HCT116 (cell line): ENCODE data around the gene BRD4. TPM values are rescaled to one million over a fixed set of nuclear protein-coding genes. Genes with fewer than 3 reads are reported as not detected.

ENCODE experiments used
- ATAC-seq: fragments of 200-7000 bp; cut with Tn5 transposase; 2 replicates; pipeline ENCODE4 v1.9.1; 2020; ENCODE audit warnings: mild to moderate bottlenecking, moderate library complexity
- BruUV-seq: library from RNA; stranded (reverse); fragments of 400-500 nt; replicated peaks from 2 replicates; lab custom pipeline; 2021; lab: Mats Ljungman, UMichigan
- CTCF ChIA-PET: fragments of 300-600 bp; sonication (Branson Sonifier 250); formaldehyde crosslinking; loops from one replicate; lab custom pipeline; 2021; ENCODE audit warnings: antibody characterized with exemption; lab: Charles Lee
- POLR2A ChIA-PET: fragments of 300-600, 350-600 bp; sonication (Branson Sonifier 250); formaldehyde crosslinking; loops from one replicate; lab custom pipeline; 2021; ENCODE audit warnings: antibody characterized with exemption; lab: Charles Lee
- RAD21 ChIA-PET, 2 experiments: fragments of 300-600 bp; sonication (Branson Sonifier 250); formaldehyde crosslinking; loops; one replicate each; lab custom pipeline; 2023; ENCODE audit warnings: low total read pairs in 2 of 2; ENCODE audit not compliant: uncharacterized antibody in 2 of 2, unreplicated experiment in 2 of 2, low non-redundant PET in 1 of 2; lab: Charles Lee
- DNase-seq: peaks from one replicate; pipeline ENCODE4 v3.0.0-alpha.2; 2010; ENCODE audit warnings: low read depth, low spot score
- H2AFZ ChIP-seq: fragments of 200-600 bp; shearing (Covaris generic), sonication (generic); 2 replicates; pipeline ENCODE4 v1.6.1; 2017; ENCODE audit warnings: low read depth, mixed run types, mixed read lengths, antibody characterized with exemption, low read length; ENCODE audit not compliant: poor library complexity, severe bottlenecking
- H3K27ac ChIP-seq: 2 replicates; pipeline ENCODE4 v1.5.1; 2012; ENCODE audit warnings: low read depth, low read length
- H3K27me3 ChIP-seq: fragments of 200-600 bp; sonication (generic); 2 replicates; pipeline ENCODE4 v1.6.1; 2016; ENCODE audit warnings: mixed run types, low read length, mixed read lengths; ENCODE audit not compliant: insufficient read depth
- H3K36me3 ChIP-seq, 2 experiments: fragments of 200-500 bp in 1 of 2; fragments of 200-600 bp in 1 of 2; sonication (Bioruptor generic) in 1 of 2; sonication (generic) in 1 of 2; 2 replicates each; pipeline versions ENCODE4 v1.5.1 to v1.6.1; 2014 to 2016; ENCODE audit warnings: low read length in 2 of 2, inconsistent platforms in 1 of 2, mixed read lengths in 1 of 2, mixed run types in 1 of 2; ENCODE audit not compliant: insufficient read depth in 2 of 2, control insufficient read depth in 1 of 2
- H3K4me1 ChIP-seq, 2 experiments: fragments of 200-600 bp in 1 of 2; sonication (generic) in 1 of 2; 2 replicates each; pipeline versions ENCODE4 v1.5.1 to v1.6.1; 2012 to 2017; ENCODE audit warnings: low read length in 2 of 2, inconsistent platforms in 1 of 2, mild to moderate bottlenecking in 1 of 2, mixed read lengths in 1 of 2, mixed run types in 1 of 2, moderate library complexity in 1 of 2; ENCODE audit not compliant: insufficient read depth in 2 of 2, control insufficient read depth in 1 of 2
- H3K4me2 ChIP-seq: fragments of 200-600 bp; sonication (generic); 2 replicates; pipeline ENCODE4 v1.6.1; 2017; ENCODE audit warnings: mixed run types, low read length, mixed read lengths
- H3K4me3 ChIP-seq, 2 experiments: fragments of 200-600 bp in 1 of 2; sonication (generic) in 1 of 2; replicated peaks in 1 of 2; 2 replicates each; pipeline ENCODE4 v1.5.1; 2011 to 2016; ENCODE audit warnings: low read length in 2 of 2, control low read depth in 1 of 2, low read depth in 1 of 2, mild to moderate bottlenecking in 1 of 2, mixed read lengths in 1 of 2, mixed run types in 1 of 2
- H3K79me2 ChIP-seq: fragments of 200-600 bp; sonication (generic); 2 replicates; pipeline ENCODE4 v1.6.1; 2017; ENCODE audit warnings: mild to moderate bottlenecking, mixed run types, low read length, moderate library complexity, mixed read lengths; ENCODE audit not compliant: insufficient read depth
- H3K9ac ChIP-seq: fragments of 200-600 bp; sonication (generic); 2 replicates; pipeline ENCODE4 v1.6.1; 2016; ENCODE audit warnings: low read length, mixed read lengths
- H3K9me2 ChIP-seq: fragments of 200-600 bp; sonication (generic), shearing (Covaris generic); 2 replicates; pipeline ENCODE4 v1.6.1; 2017; ENCODE audit warnings: mixed run types, mild to moderate bottlenecking, moderate library complexity; ENCODE audit not compliant: insufficient read depth
- H3K9me3 ChIP-seq, 2 experiments: fragments of 200-500 bp in 1 of 2; fragments of 200-600 bp in 1 of 2; sonication (Bioruptor generic) in 1 of 2; sonication (generic) in 1 of 2; 2 replicates each; pipeline ENCODE4 v1.6.1; 2014 to 2017; ENCODE audit warnings: low read length in 2 of 2, mixed read lengths in 2 of 2, inconsistent platforms in 1 of 2, low read depth in 1 of 2, mild to moderate bottlenecking in 1 of 2, mixed run types in 1 of 2, moderate library complexity in 1 of 2; ENCODE audit not compliant: control insufficient read depth in 1 of 2, insufficient read depth in 1 of 2
- H4K20me1 ChIP-seq: fragments of 200-600 bp; sonication (generic), shearing (Covaris generic); 2 replicates; pipeline ENCODE4 v1.6.1; 2017; ENCODE audit warnings: mixed run types, mild to moderate bottlenecking, moderate library complexity; ENCODE audit not compliant: insufficient read depth
- CBX3 ChIP-seq: IDR thresholded peaks from 2 replicates; pipeline ENCODE4 v1.6.1; 2012; ENCODE audit warnings: low read depth
- CEBPB ChIP-seq: IDR thresholded peaks from 2 replicates; pipeline ENCODE4 v1.6.1; 2012; ENCODE audit warnings: low read depth
- CTCF ChIP-seq, 3 experiments: fragments of 200-600 bp in 1 of 3; sonication (generic) in 1 of 3; IDR thresholded peaks in 2 of 3; conservative IDR thresholded peaks in 1 of 3; 2 replicates each; pipeline ENCODE4 v1.5.1; 2012 to 2017; ENCODE audit warnings: low read depth in 2 of 3, low read length in 2 of 3, antibody characterized with exemption in 1 of 3, borderline replicate concordance in 1 of 3, control low read depth in 1 of 3, mild to moderate bottlenecking in 1 of 3, mixed read lengths in 1 of 3, mixed run types in 1 of 3, moderate library complexity in 1 of 3; ENCODE audit not compliant: insufficient read depth in 1 of 3
- ELF1 ChIP-seq: IDR thresholded peaks from 2 replicates; pipeline ENCODE4 v1.6.1; 2012; ENCODE audit warnings: low read depth, borderline replicate concordance
- EZH2 ChIP-seq: fragments of 200-600 bp; sonication (generic); IDR thresholded peaks from 2 replicates; pipeline ENCODE4 v1.6.1; 2017; ENCODE audit warnings: antibody characterized with exemption, mixed run types
- FOSL1 ChIP-seq: IDR thresholded peaks from 2 replicates; pipeline ENCODE4 v1.6.1; 2012; ENCODE audit warnings: low read depth
- JUND ChIP-seq: IDR thresholded peaks from 2 replicates; pipeline ENCODE4 v1.6.1; 2012
- POLR2A ChIP-seq: IDR thresholded peaks from 2 replicates; pipeline ENCODE4 v1.7.0; 2011; ENCODE audit warnings: borderline replicate concordance; ENCODE audit not compliant: insufficient read depth, insufficient read length; ENCODE audit errors: extremely low read depth
- POLR2AphosphoS5 ChIP-seq: IDR thresholded peaks from 2 replicates; pipeline ENCODE4 v1.6.1; 2011; ENCODE audit warnings: mild to moderate bottlenecking, low read depth, low read length, moderate library complexity
- ZFX ChIP-seq: fragments of 450-650 bp; IDR thresholded peaks from 2 replicates; pipeline ENCODE4 v1.6.1; 2017
- ZNF274 ChIP-seq: fragments of 200-500 bp; sonication (Bioruptor generic); IDR thresholded peaks from 2 replicates; pipeline ENCODE4 v1.6.1; 2014; ENCODE audit warnings: mild to moderate bottlenecking, low read depth, low read length, inconsistent platforms
- intact Hi-C: fragments of 100-400 bp; cut with micrococcal nuclease; formaldehyde crosslinking; loops from 2 replicates; pipeline ENCODE4 v1.10.0; 2022
- total RNA-seq: library from RNA; stranded (reverse); gene quantifications from one replicate; pipeline ENCODE4 v1.2.1, GENCODE V29; 2021; ENCODE audit not compliant: unreplicated experiment

BRD4 gene
- total RNA-seq, 1 experiment from 2014 or later = 52.9 TPM

- no peaks in the 10 kb centered on the region for H3K36me3 ChIP-seq
- no peaks in the 10 kb centered on the region for H3K27me3 ChIP-seq
- DNase-seq (no peak), ATAC-seq (no peak)
- no peak overlapping the region for H2AFZ ChIP-seq
- H3K79me2 ChIP-seq = peaks cover 95% of the 10 kb centered on the region
- intact Hi-C loops = no loop called here
- 0 out of 2 replicates have a peak, but pooled peaks cover 4% of the 10 kb centered on the region for H4K20me1 ChIP-seq
- no TSS peak for BruUV-seq
- H3K4me1 ChIP-seq = no peaks in the 10 kb centered on the region
- RAD21 ChIA-PET = no interaction called here
- H3K4me3 ChIP-seq = no peak overlapping the region
- no peak for TF ChIP-seq CBX3
- TF ChIP-seq, all 23 proteins: peak for 0
- H3K9me2 ChIP-seq = no peaks in the 10 kb centered on the region
- H3K9ac ChIP-seq = no peak overlapping the region
- CTCF ChIA-PET = no interaction called here
- H3K27ac ChIP-seq = no peak overlapping the region
- H3K4me2 ChIP-seq = no peak overlapping the region
- POLR2A ChIA-PET = no interaction called here
- H3K9me3 ChIP-seq = 0 out of 4 replicates have a peak, but pooled peaks cover 0 to 4% of the 10 kb centered on the region in 2 experiments
These were observed 26.6 kb downstream of the BRD4 start for GRCh38 chr19:15305582-15306334.

- Histone ChIP-seq H3K27ac (no peak overlapping the region), H4K20me1 (0 out of 2 replicates have a peak, but pooled peaks cover 4% of the 10 kb centered on the region), H3K79me2 (peaks cover 96% of the 10 kb centered on the region), H3K9me2 (no peaks in the 10 kb centered on the region), H3K9ac (no peak overlapping the region), H3K9me3 (0 out of 4 replicates have a peak, but pooled peaks cover 0 to 4% of the 10 kb centered on the region in 2 experiments), H3K36me3 (no peaks in the 10 kb centered on the region), H3K4me3 (no peak overlapping the region), H2AFZ (no peak overlapping the region), H3K4me1 (no peaks in the 10 kb centered on the region), H3K4me2 (no peak overlapping the region), H3K27me3 (no peaks in the 10 kb centered on the region)
- TF ChIP-seq POLR2A = no peak
- TF ChIP-seq FOSL1 = no peak
- TF ChIP-seq CBX3 = no peak
- TF ChIP-seq ZFX = no peak
- TF ChIP-seq CEBPB = no peak
- TF ChIP-seq CTCF (IDR thresholded peaks at IDR 0.05 in 2 of 3, conservative IDR thresholded peaks at IDR 0.05 in 1 of 3; ENCODE audit: borderline replicate concordance in 1 of 3, insufficient read depth in 1 of 3, low read depth in 2 of 3, low read length in 2 of 3) = no peak
- TF ChIP-seq ZNF274 = no peak
- TF ChIP-seq ELF1 = no peak
- TF ChIP-seq EZH2 = no peak
- no peak for TF ChIP-seq POLR2AphosphoS5
- no peak for TF ChIP-seq JUND
- RAD21 ChIA-PET = no interaction called here
- POLR2A ChIA-PET = interaction anchor here (0.6 kb wide), 1 partner anchor 12 kb away, joined by 3 read pairs; no protein-coding TSS in a partner anchor
- BruUV-seq = no TSS peak
- ATAC-seq = no peak
- intact Hi-C loops = no loop called here
- no peak for DNase-seq
- CTCF ChIA-PET = no interaction called here
These were observed 28.1 kb downstream of the BRD4 start for GRCh38 chr19:15304140-15304705.
